NCI-H446 (cell line): ENCODE data around the gene ZDHHC14.
"Not testable (repeated sequence)": the region's sequence is repeated elsewhere in the genome, so short reads cannot be mapped to it uniquely, and the experiment has no call there.

Experiments used
- DNase-seq, 2 experiments: peaks; one replicate each; lab custom pipeline; 2025; lab: John Stamatoyannopoulos, UW

Gene ZDHHC14

DNA sequence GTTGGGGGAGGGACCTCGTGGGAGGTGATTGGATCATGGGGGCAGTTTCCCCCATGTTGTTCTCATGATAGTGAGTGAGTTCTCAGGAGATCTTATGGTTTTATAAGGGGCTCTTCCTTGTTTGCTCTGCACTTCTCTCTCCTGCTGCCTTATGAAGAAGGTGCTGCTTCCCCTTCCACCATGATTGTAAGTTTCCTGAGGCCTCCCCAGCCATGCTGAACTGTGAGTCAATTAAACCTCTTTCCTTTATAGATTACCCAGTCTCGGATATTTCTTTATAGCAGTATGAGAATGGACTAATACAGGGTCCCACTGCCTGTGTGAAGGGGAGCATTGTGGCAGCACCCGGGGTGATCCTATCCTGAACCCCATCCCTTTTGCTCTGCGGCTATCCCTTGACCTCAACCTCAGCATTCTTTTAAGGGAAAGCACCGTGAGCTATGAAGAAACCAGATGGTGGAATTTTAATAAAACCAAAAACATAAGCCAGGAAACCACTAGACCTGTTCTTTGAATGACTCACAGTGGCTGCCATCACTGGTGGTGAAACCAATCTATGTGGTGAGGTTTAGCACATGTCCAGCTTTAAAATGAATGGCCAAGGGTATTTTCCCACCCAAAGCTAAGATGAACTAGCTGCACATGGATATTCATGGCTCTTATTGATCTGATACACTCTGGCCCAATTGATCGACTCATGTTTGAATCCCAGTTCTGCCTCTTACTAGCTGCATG is 62.2 kb downstream of the ZDHHC14 start:
- DNase-seq: no peak

DNA sequence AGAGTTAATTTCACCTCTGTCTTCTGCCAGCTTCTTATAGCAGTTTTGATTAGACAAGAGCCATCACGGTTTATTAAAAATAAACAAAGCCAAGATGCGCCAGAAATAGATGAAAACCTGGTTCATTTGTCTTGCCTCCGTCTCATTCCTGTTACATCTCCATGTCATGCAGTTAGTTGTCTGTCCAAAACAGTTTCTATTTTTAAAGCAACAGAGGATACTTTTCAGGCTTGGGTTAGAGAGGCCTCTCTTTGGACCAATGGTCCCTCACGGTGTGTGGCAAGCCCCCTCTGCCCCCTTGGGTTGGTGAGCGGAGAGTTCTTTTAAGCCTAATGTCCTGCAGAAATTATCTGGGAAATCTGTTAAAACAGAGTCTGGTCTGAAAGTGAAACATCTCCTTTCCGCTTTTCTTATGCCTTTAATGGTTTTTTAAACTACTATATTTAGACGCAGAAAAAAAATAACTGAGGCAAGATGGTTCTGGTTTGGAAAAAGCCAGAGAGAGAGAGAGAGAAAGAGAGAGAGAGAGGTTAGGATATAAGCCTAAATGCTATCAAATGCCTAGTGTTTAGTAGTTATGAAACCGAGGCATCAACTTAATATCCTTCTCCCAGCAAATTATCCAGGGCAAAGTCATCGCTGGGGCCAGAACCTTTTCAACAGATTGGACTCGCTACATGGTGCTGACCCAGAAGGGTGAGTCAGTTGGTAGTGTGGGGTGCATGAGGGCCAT is 64.5 kb downstream of the ZDHHC14 start:
- DNase-seq: no peak

DNA sequence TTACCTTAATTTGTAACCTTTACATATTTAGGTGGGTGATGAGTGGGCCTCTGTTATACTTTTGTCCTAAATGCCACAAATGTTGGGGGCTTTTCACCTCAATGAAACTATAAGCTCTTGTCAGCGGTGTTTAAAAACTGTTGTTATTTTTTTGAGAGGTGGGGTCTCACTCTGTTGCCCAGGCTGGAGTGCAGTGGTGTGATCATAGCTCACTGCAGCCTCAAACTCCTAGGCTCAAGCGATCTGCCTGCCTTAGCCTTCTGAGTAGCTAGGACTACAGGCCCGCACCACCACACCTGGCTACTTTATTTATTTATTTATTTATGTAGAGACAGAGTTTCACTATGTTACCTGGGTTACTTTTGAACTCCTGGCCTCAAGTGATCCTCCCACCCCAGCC is 66.7 kb downstream of the ZDHHC14 start:
- no peak for DNase-seq

DNA sequence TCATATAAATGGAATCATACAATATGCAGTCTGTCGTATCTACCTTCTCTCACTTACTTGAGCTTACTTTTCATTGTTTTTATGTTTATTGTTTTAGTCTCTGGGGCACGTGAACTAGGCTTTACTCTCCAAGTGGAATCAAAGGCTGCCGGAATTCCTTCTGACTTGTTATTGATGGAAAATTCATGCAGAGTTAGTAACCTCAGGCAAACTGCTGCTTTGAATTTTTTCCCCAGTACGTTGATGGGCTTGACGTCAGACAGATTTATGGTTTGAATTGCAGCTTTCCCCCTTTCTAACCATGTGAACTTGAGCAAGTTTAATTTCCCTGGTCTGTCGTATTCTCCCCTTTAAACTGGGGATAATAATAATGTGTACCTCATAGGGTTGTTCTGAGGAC is 68.6 kb downstream of the ZDHHC14 start:
- no peak for DNase-seq

DNA sequence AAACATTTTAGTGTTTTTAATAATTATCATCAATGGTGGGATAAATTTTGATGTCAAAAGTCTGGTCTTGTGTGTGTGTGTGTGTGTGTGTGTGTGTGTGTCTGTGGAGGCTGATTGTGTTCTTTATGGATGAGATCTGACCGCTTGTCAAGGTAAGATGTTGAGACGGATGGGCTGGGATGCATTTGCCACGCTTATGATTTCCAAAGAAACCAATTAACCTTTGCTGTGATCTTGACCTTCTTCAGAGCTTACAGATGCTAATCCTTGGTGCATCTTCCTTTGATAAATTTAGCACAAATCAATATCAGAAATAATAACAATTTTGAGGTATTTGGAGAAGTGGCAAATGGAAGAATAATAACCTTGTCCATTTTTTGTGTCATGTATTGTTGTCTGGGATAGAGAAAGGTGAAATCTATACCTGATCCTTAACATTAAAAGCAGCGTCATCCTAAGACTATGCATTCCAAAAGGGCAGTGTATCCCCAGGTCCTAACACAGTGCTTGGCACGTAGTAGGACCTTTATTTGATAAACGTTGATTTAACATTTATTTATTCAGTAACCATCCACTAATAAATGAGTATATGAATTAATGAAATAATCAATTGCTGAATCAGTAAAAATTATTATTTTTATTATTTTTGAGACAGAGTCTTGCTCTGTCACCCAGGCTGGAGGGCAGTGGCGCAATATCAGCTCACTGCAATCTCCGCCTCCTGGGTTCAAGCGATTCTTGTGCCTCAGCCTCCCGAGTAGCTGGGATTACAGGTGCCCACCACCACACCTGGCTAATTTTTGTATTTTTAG is 70.1 kb downstream of the ZDHHC14 start:
- no peak for DNase-seq

DNA sequence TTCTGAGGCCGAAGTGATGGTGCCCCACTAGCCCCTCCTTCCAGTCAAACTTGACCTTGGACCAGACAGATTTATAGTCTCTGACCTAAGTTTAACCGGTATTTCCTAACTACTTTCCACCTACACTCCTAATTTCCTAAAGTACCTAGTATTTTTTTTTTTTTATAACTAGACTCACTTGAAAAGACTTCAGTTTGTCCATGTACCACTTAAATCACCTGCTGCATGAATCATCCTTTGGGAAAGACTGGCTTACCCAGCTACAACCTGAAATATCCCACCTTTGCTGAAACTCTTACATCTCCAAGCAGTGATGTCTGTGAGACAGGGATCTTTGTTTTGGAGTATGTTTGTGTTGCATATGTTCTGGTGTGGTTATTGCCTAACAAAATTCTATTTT is 71.1 kb downstream of the ZDHHC14 start:
- no peak for DNase-seq

DNA sequence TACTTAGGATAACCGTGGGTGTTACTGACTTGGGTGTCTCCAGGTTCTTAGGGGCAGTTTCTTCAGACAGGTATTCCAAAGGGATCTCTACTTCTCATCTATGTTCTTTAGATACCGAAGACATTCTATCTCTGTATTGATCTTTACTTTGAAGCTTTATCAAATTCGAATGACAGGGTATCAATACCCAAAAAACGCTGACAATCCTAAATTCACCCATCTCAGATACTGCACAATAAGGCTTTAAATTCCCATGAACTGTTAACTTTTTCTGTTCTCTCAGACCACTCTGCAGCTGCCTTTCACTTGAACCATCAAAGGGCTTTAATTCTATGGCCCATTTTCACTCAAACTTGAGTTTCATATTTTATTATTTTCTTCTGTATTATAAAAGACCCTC is 72.1 kb downstream of the ZDHHC14 start:
- DNase-seq: no peak

DNA sequence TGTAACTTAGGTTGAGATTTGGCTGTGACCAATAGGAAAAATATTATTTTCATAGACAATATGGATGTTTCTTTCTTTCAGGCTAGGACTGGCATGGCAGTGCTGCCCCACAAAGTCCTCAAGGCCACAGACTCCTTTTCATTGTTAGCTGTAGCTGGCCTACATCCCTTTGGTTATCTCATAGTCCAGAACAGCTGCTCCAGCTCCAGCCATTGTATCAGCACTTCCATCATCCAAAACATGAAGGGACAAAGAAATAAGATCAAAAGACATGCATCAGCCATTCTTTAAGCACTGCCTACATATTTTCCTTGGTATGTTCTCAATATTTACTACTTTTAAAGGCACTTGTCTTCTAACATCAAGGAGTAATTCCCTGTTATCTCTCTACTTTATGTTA is 73.0 kb downstream of the ZDHHC14 start:
- DNase-seq: no peak

DNA sequence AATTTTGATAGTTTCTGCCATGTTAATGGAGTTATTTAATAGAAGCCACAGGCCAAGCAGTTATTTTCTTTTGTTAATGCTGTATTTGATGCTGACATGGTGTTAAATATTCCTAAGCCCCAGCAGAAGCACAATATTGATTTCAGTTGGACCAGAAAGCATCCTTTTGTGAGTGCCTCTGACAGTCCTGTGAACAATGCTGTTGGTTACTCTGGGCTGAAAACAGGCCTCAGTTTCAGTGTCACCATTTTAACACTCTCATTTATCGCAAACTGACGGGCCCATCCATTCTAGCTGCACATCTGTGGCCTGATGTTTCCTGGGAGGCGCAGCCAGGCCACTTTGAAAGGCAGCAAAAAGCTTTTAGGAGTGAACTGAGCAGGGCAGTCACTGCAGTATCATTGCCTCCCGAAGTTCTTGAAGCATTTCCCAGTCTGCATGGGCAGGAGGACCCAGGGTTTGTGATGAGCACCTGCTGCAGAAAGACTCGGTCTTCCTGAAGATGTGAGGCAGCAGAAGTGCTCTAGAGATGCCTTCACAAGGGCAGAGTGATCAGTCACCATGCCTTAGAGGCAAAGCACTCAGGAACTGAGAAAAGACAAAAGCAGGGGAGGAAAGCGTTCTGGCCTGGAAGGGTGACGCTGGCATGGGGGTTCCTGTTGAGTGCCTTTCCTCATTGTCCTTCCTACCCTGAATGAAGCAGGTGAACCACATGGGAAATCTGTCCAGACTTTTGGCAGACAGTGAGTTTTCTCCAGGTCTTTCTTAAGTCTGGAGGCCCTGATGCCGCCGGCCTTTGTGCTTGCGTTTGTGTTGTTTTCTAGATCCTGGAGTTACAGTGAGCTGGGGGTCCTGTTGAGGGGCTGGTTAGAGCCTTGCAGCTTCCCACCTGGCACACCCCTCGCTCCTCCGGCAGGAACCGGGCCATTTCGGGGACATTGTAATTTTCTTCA is 74.0 kb downstream of the ZDHHC14 start:
- no peak for DNase-seq

DNA sequence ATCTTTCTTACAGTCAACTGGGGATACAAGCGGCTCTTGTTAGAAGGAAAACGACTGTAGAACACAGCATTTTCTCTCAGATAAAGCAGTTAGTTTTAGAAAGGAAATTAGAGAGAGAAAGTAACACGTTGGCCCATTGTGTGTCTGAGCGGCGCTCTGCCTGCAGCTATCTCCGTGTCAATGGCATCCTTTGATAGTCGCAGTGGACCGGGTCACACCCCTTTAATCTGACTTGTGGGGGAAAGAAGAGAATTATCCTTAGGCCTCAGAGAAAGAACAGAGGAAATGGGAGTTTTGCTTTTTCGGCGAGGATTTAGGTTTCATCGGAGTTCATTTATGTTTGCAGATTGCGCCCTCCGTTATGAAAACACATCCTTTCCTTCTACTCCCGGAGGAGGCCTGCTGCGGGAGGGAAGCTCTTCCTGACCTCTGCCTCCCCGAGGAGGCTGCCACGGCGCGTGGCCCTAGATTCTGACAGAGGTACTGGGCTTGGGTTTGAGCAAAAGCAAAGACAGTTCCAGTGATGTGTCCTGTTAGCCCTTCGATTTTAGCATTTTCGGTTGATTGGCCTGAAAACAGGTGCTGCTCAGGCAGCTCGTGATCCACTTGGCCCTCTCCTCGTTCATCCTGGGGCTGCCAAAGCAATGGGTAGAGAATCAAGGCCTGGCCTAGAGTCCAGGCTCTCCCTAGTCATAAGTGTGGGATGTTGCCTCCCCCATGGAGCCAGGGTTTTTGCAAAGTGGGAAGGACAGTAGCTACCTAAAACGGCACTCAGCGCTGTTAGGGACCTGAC is 74.9 kb downstream of the ZDHHC14 start:
- no peak for DNase-seq

DNA sequence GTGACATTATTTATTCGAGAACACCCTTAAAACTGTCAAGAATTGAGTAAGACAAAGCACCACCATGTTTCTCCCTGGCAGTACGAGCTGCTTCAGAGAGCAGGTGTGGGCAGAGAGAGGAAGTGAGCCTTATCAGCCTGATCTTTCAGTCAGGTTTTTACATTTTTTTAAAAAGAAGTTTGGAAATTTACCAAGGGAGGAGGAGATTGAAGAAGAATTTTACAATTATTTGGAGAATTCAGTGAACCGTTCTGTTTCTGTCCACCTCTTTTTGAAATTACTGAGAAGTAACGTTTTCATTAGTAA is 75.5 kb downstream of the ZDHHC14 start:
- no peak for DNase-seq

DNA sequence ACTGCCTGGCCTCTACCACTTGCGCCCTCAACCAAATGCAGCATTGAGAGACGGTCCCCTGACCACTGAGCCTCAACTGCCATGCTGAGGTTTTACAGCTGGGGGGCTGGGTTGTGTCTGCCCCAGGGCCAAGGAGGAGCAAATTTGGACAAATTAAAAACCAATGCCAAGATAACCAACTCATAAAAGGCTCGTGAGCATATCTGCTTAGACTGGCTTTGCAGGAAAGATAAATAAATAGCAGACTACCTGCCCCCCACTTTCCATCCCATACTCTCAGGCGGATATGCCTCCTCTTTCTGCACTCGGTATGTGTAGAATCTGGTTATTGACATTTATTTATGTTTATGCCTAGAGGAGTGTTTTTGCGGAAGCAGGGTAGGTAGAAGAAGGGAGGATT is 76.8 kb downstream of the ZDHHC14 start:
- DNase-seq: no peak

DNA sequence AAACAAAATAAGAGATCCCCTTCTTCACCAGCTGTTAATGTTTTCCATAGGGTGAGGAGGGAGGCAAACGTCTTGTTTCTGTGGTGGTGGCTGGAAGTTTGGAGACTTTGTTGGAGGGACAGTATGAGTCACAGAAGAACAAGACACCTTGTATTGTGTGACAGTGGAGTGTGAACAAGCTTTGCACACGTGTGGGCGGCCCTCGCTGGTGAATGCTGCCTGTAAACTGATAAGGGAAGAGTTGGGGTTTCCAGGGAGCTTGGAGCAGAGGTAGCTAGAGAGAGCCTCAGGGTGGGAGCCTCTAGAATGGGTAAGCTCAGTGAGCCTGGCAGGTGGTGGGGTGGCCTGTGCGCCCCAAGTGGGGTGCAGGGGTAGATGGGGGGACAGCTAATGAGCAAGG is 78.3 kb downstream of the ZDHHC14 start:
- no peak for DNase-seq

DNA sequence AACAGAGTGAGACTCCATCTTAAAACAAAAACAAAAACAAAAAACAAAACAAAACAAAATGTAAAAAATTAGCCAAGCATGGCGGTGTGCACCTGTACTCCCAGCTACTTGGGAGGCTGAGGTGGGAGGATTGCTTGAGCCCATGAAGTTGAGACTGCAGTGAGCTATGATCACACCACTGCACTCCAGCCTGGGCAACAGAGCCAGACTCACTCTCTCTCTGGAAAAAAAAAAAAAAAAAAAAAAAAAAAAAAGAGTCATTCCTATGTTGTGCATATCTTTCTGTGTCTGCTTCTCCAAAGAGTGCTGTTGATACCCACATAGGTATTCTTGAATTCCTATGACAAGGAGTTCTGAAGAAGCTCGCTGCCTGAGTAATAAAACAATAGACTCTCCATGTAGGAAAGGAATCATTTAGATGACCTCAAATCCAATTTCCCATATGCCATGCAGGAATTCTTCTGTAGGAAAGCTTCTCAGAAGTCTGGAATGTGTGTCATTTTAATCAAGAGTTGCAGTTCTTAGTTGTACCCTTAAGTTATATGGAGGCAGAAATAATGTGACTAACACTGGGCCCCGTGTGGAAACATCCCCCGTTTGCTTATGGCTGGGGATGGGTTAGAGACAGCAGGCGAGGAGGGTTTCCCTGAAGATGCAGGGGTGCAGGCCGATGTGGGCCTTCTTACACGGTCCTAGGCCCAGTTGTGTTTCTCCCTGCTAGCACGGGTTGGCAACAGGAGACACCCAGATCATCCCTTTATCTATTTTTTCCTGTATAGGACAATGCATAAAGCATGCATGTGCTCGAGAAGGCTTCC is 79.4 kb downstream of the ZDHHC14 start:
- DNase-seq: no peak

DNA sequence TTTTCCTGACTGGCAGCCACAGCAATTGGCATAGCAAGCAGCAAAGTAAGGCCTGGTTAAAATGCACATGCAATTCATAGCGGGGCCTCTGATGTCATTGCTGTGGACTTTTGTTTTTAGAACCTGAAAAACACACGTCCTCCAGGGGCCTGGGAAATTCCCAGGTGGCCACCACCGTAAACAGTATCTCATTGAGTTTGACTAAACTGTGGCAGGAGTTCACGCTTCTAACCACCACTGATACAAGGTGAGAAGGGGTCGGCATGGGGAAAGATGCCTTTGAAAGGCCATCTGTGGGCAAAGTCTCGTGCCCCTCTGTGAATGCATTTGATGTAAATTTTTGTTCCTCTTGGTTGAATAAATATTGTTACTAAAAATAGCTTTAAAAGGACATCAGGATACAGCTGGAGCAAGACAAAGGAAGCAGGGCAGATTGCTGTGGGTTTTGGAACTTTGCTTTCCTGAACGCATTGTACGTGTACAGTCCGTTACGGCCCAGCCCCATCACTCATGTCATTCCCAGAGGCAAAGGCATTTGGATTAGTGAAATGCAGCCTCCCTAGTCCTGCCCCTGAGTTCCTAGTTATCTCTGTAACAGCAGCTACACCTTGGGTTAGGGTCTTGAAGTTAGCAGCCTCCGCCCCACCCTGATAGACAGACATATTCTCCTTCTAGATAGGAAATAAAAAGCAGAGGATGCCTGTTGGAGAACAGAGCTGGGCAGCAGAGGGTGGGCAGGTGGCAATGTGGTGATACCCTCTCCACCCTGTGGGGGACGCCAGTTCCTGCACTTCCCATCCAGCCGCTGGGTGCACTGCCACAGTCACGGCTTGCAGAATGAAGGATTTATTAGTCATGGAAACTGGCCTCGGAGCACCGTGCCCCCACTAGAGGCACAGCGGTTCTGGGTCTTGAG is 80.3 kb downstream of the ZDHHC14 start:
- DNase-seq: no peak

DNA sequence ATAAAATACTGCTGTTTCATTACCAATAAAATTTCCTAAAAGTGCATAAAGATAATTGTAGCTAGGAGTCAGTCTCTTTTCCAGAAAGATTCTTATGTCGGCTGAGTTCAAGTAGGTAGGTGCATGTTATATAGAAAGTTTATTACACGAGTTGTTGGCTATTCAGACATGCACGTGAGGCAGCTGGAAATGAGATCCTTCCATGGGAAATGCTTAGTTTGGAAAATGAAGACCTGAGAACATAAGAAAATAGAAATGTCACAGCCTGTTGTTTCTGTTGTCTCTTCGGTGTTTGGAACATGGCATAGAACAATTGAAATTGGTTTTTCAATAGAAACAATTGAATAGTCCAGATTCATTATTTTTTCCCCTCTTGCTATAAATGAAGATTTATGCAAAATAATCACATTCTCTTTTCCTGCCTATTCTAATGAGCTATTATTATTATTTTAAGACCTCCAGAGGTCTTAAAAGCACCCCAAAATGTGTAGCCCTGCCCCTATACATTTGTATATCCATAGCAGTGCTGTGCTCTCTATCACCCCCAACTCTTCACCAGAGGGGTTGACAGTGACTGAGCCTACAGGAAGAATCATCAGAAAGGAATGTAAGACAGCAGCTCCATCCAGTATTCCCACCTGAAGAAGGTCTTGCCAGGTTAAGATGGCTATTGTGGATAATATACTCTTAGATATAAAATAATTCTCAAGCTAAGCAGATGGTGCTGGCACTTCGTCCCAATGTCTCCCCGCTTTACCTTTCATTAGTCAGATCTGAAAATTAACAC is 82.2 kb downstream of the ZDHHC14 start:
- DNase-seq: no peak

DNA sequence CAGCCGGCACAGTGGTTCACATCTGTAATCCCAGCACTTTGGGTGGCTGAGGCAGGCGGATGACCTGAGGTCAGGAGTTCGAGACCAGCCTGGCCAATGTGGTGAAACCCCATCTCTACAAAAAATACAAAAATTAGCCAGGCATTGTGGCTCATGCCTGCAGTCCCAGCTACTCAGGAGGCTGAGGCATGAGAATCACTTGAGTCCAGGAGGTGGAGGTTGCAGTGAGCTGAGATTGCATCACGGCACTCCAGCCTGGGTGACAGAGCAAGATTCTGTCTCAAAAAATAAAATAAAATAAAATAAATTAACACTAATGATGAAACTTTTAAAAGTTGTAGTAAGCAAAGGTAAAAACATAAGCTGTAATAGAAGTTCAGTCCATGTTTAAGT is 82.7 kb downstream of the ZDHHC14 start:
- not testable (repeated sequence) for DNase-seq
